GM23338 (cell line): Measurements from ENCODE around the gene MYO5B.

ENCODE experiments used
- CTCF ChIP-seq, 2 experiments: fragments of 200-600 bp in 1 of 2; sonication (generic) in 1 of 2; conservative IDR thresholded peaks; 2 replicates each; pipeline versions ENCODE4 v1.5.1 to v1.6.1; 2016 to 2017; ENCODE audit warnings: antibody characterized with exemption in 2 of 2, low read depth in 2 of 2, mild to moderate bottlenecking in 2 of 2, moderate library complexity in 1 of 2
- ETS1 ChIP-seq: IDR thresholded peaks from 2 replicates; pipeline ENCODE4 v1.6.1; 2016; ENCODE audit warnings: antibody characterized with exemption
- EZH2 ChIP-seq: fragments of 200-600 bp; sonication (generic); IDR thresholded peaks from one replicate; pipeline ENCODE4 v1.8.0; 2017; ENCODE audit warnings: antibody characterized with exemption, mild to moderate bottlenecking, low read depth; ENCODE audit not compliant: unreplicated experiment
- EZH2phosphoT487 ChIP-seq: fragments of 200-600 bp; sonication (generic); IDR thresholded peaks from one replicate; pipeline ENCODE4 v1.8.1; 2018; ENCODE audit warnings: antibody characterized with exemption; ENCODE audit not compliant: unreplicated experiment
- POLR2AphosphoS5 ChIP-seq: IDR thresholded peaks from 2 replicates; pipeline ENCODE4 v1.6.1; 2016; ENCODE audit warnings: antibody characterized with exemption, low read depth
- REST ChIP-seq: IDR thresholded peaks from one replicate; pipeline ENCODE4 v1.6.1; 2018; ENCODE audit warnings: antibody characterized with exemption; ENCODE audit not compliant: unreplicated experiment

GRCh38 chr18:49853011-49853410 is 341.9 kb downstream of the MYO5B start:
- TF ChIP-seq EZH2phosphoT487 = no peak
- no peak for TF ChIP-seq CTCF (conservative IDR thresholded peaks at IDR 0.05; ENCODE audit: low read depth in 2 of 2)
- no peak for TF ChIP-seq POLR2AphosphoS5
- TF ChIP-seq EZH2 = no peak
- TF ChIP-seq REST = no peak
- TF ChIP-seq ETS1 = no peak
